ENCODE results near the gene VPS13A. TPM values are rescaled to one million over a fixed set of nuclear protein-coding genes. Genes with fewer than 3 reads are reported as not detected.

VPS13A gene
- total and polyA plus RNA-seq, 9 of the 15 experiments (the other 6 are each of a cell fraction or from before 2014, with no cell fraction given) = 5.6 to 29.9 (median 14.7) TPM

DNA sequence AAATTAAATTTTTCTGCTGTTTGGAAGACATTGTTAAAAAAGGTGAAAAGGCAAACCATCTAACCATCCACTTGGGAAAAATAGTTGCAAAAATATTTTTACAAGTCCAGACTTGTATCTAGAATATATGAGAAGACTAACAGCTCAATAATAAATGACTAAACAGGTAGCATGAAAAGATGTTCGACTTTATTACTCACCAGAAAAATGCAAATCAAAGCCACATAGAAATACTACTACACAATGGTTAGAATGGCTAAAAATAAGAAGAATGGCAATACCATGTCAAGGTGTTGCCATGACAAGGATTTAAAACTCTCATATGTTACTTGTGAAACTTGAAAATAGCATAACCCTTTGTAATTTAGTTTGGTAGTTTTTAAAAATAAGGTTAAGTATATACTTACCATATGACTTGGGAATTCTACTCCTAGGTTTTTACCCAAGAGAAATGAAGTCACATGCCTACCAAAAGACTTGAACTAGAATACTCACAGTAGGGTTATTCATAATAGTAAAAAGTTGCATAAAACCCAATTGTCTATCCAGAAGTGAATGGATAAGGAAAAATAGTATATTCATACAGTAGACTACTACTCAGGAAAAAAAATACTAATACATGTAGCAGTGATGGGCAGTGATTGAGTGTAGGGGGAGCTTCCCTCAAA lies 93.8 kb downstream of the VPS13A start:
- ChIA-PET POLR2A (interaction anchor here (0.6 kb wide), 1 partner anchor 209 kb away, joined by 4 read pairs; no protein-coding TSS in a partner anchor), CTCF (ENCODE audit: low intra/inter-chr PET ratio) (no interaction called here)
- ATAC-seq = no peak
- Histone ChIP-seq H3K4me1 (replicated peaks in 1 of 2; ENCODE audit: control insufficient read depth in 2 of 2, insufficient read depth in 2 of 2, low read length in 2 of 2) (no peaks in the 10 kb centered on the region), H3K9me3 (replicated peaks; ENCODE audit: control insufficient read depth, insufficient read depth, low read depth, low read length) (no peaks in the 10 kb centered on the region), H3K4me3 (no peak overlapping the region), H3K9me1 (ENCODE audit: control insufficient read depth, insufficient read depth, low read length) (no peaks in the 10 kb centered on the region), H3K79me2 (ENCODE audit: control insufficient read depth, insufficient read depth, low read length) (no peaks in the 10 kb centered on the region), H2AFZ (ENCODE audit: low read depth, low read length) (no peak overlapping the region), H3K27ac (ENCODE audit: extremely low read depth, low read depth, low read length) (no peak overlapping the region), H3K36me3 (ENCODE audit: control insufficient read depth, insufficient read depth, low read length) (peaks cover 6% of the 10 kb centered on the region; the same call in 2 of the 3 replicates), H3K9ac (ENCODE audit: insufficient read depth in 1 of 2, low read depth in 2 of 2, low read length in 2 of 2) (no peak overlapping the region), H3K4me2 (ENCODE audit: insufficient read depth, low read length) (no peak overlapping the region), H4K20me1 (replicated peaks; ENCODE audit: control insufficient read depth, insufficient read depth, low read length) (no peaks in the 10 kb centered on the region), H3K27me3 (ENCODE audit: control insufficient read depth in 2 of 2, insufficient read depth in 2 of 2, low read length in 2 of 2) (no peaks in the 10 kb centered on the region)
- DNase-seq (ENCODE audit: extremely low read depth in 1 of 4, low spot score in 3 of 4) = no peak
- no peak for FAIRE-seq
- in situ Hi-C loops (cut with MboI) = no loop called here
- intact Hi-C loops (cut with micrococcal nuclease) = no loop called here
- WGBS (ENCODE audit: insufficient coverage, low coverage, missing lambda C conversion rate) = 43% methylated on average over 1 of the region's 1 CpG
- BruUV-seq (replicated peaks) = no TSS peak
- no peak for TF ChIP-seq MEF2A (IDR thresholded peaks at IDR 0.05; ENCODE audit: control insufficient read depth, low read depth, low read length)
- no peak for TF ChIP-seq ZNF133 (CRISPR knock-in tag; IDR thresholded peaks at IDR 0.05)
- TF ChIP-seq POLR2AphosphoS5 (IDR thresholded peaks at IDR 0.05; ENCODE audit: control insufficient read depth, insufficient read depth, low read depth, low read length) = no peak
- no peak for TF ChIP-seq RBM17 (IDR thresholded peaks at IDR 0.05; ENCODE audit: borderline replicate concordance, low read depth, low read length)
- TF ChIP-seq COPS2 (conservative IDR thresholded peaks at IDR 0.05) = no peak
- TF ChIP-seq, protein P1, sequence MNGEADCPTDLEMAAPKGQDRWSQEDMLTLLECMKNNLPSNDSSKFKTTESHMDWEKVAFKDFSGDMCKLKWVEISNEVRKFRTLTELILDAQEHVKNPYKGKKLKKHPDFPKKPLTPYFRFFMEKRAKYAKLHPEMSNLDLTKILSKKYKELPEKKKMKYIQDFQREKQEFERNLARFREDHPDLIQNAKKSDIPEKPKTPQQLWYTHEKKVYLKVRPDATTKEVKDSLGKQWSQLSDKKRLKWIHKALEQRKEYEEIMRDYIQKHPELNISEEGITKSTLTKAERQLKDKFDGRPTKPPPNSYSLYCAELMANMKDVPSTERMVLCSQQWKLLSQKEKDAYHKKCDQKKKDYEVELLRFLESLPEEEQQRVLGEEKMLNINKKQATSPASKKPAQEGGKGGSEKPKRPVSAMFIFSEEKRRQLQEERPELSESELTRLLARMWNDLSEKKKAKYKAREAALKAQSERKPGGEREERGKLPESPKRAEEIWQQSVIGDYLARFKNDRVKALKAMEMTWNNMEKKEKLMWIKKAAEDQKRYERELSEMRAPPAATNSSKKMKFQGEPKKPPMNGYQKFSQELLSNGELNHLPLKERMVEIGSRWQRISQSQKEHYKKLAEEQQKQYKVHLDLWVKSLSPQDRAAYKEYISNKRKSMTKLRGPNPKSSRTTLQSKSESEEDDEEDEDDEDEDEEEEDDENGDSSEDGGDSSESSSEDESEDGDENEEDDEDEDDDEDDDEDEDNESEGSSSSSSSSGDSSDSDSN (IDR thresholded peaks at IDR 0.05; ENCODE audit: borderline replicate concordance in 1 of 2, low read depth in 2 of 2, low read length in 2 of 2) = no peak
- no peak for TF ChIP-seq SLC30A9 (CRISPR knock-in tag; IDR thresholded peaks at IDR 0.05)
- TF ChIP-seq RFX1 (IDR thresholded peaks at IDR 0.05) = no peak
- TF ChIP-seq RBM34 (IDR thresholded peaks at IDR 0.05; ENCODE audit: borderline replicate concordance, insufficient read depth, low read length) = no peak
- TF ChIP-seq NR2C2 (CRISPR knock-in tag; IDR thresholded peaks at IDR 0.05) = no peak
- TF ChIP-seq NR2C2 (tag; IDR thresholded peaks at IDR 0.05) = no peak

All from K562 (cell line).